Endothelial cell of umbilical vein (primary cell): ENCODE results near the gene MPDU1.
"Not testable (repeated sequence)": the region's sequence is repeated elsewhere in the genome, so short reads cannot be mapped to it uniquely, and the experiment has no call there.

Experiments used
- CTCF ChIP-seq, 2 donors: IDR thresholded peaks; 1 replicate in 1 of 2; 2 replicates in 1 of 2; pipeline ENCODE4 v1.5.1; 2011; ENCODE audit warnings: low read length in 2 of 2, mild to moderate bottlenecking in 2 of 2, moderate library complexity in 2 of 2, control low read depth in 1 of 2, inconsistent platforms in 1 of 2, low read depth in 1 of 2; ENCODE audit not compliant: insufficient read depth in 1 of 2; ENCODE audit errors: extremely low read depth in 1 of 2
- EZH2 ChIP-seq: IDR thresholded peaks from 2 replicates; pipeline ENCODE4 v1.6.1; 2012; ENCODE audit warnings: borderline replicate concordance, low read depth, mild to moderate bottlenecking, moderate library complexity, low read length, inconsistent platforms; ENCODE audit not compliant: severe bottlenecking
- FOS ChIP-seq: IDR thresholded peaks from 2 replicates; pipeline ENCODE4 v1.6.1; 2011; ENCODE audit warnings: mild to moderate bottlenecking, low read length, moderate library complexity, borderline replicate concordance; ENCODE audit not compliant: insufficient read depth
- GATA2 ChIP-seq: IDR thresholded peaks from 2 replicates; pipeline ENCODE4 v1.7.0; 2011; ENCODE audit warnings: low read depth, mild to moderate bottlenecking, moderate library complexity, mixed read lengths, low read length; ENCODE audit not compliant: insufficient read length, insufficient read depth
- JUN ChIP-seq: IDR thresholded peaks from 2 replicates; pipeline ENCODE4 v1.6.1; 2011; ENCODE audit warnings: borderline replicate concordance, low read depth; ENCODE audit not compliant: insufficient read length, insufficient read depth
- MAX ChIP-seq: IDR thresholded peaks from 2 replicates; pipeline ENCODE4 v1.6.1; 2011; ENCODE audit not compliant: insufficient read depth, insufficient read length
- MYC ChIP-seq: IDR thresholded peaks from one replicate; pipeline ENCODE4 v1.6.1; 2011; ENCODE audit warnings: mild to moderate bottlenecking, low read depth, low read length
- POLR2A ChIP-seq: IDR thresholded peaks from 2 replicates; pipeline ENCODE4 v1.6.1; 2012; ENCODE audit warnings: low read depth, mild to moderate bottlenecking, control low read depth, low read length
- POLR2AphosphoS5 ChIP-seq: IDR thresholded peaks from 2 replicates; pipeline ENCODE4 v1.6.1; 2012; ENCODE audit warnings: low read depth, mild to moderate bottlenecking, control low read depth, low read length, moderate library complexity; ENCODE audit not compliant: insufficient read depth

GRCh38 chr17:7597561-7597960, 13.9 kb downstream of the MPDU1 start:
- TF ChIP-seq EZH2; CTCF (IDR thresholded peaks at IDR 0.05; ENCODE audit: extremely low read depth in 1 of 2, insufficient read depth in 1 of 2, low read depth in 1 of 2, low read length in 2 of 2); POLR2A; MYC; POLR2AphosphoS5; MAX; GATA2; JUN; FOS: not testable (repeated sequence)
